ENCODE measurements around the gene NOVA2.
A peak's percentile ranks its signal among the peaks of the same experiment; 100 is the strongest.

The NOVA2 gene

DNA sequence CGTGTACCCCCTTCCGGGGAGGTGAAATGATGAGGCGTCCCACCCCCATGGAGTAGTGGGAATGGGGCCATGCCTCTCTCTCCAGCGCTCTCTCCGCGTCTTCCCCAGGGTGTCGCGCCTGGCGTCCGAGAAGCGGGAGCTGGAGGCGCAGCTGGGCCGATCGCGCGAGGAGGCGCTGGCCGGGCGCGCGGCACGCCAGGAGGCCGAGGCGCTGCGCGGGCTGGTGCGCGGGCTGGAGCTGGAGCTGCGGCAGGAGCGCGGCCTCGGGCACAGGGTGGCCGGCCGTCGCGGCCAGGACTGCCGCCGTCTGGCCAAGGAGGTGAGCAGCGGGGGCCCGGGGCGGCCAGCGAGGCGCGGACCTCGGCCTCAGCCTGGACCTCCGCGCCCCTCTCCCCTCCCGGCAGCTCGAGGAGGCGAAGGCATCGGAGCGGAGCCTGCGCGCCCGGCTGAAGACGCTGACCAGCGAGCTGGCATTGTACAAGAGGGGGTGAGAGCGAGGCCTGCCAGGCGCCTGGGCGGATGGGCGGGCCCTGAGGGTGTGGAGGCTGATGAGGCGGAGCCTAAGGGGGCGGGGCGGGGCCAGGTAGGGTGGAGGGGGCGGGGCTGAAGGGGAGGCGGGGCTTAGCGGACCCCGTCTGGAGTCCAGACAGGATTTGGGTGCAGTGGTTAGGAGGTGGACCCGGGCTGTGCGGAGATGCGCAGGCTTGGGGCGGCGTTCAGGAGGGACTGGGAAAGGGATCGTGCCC lies 41.4 kb upstream of the NOVA2 start:
- DNase-seq: peak in 1 of 2 donors; percentile 40

DNA sequence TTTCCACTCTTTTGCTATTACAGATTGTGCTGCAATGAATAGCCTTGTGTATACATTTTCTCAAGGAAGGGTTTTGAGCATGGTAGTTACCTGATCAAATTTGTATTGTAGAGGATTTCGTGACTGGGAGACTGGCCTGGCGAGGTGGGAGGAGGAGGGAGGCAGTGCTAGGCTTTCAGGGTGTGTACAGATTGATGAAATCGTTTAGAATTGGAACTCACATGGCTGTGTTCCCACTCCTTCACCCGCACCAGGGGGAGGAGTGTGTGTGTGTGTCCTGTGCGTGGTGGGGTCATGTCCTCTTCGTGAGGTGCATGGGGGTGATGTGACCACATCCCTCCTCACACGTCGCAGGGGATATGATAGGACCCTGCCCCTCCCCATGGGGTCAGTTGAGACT lies 40.9 kb upstream of the NOVA2 start:
- Histone ChIP-seq H3K23ac (ENCODE audit: low read length) (no peak overlapping the region), H3K4ac (ENCODE audit: low read depth, low read length) (no peak overlapping the region), H3K27ac (ENCODE audit: low read depth, low read length) (no peak overlapping the region), H3K36me3 (ENCODE audit: control insufficient read depth in 1 of 2, insufficient read depth in 2 of 2, low read length in 2 of 2) (peaks cover 4 to 9% of the 10 kb centered on the region in 2 experiments), H3K27me3 (ENCODE audit: insufficient read depth, low read length) (peaks cover 21% of the 10 kb centered on the region), H2BK12ac (ENCODE audit: low read length) (no peak overlapping the region), H2BK120ac (ENCODE audit: insufficient read depth, low read length, poor library complexity) (no peak overlapping the region), H2AK5ac (ENCODE audit: low read length) (no peak overlapping the region), H4K12ac (ENCODE audit: low read depth, low read length) (no peak overlapping the region), H3K4me3 (ENCODE audit: low read depth, low read length) (no peak overlapping the region), H2BK5ac (ENCODE audit: low read depth, low read length, poor library complexity) (no peak overlapping the region), H3K9me3 (ENCODE audit: insufficient read depth, low read depth, low read length) (peaks cover 5% of the 10 kb centered on the region), H3K79me2 (ENCODE audit: control insufficient read depth, insufficient read depth, low read length, poor library complexity) (peaks cover 2% of the 10 kb centered on the region), H2AFZ (ENCODE audit: insufficient read depth, low read length, poor library complexity) (no peak overlapping the region), H3K4me1 (ENCODE audit: control insufficient read depth in 1 of 2, insufficient read depth in 2 of 2, low read length in 2 of 2) (peaks cover 12 to 19% of the 10 kb centered on the region in 2 experiments), H3K18ac (ENCODE audit: low read length) (no peak overlapping the region), H3K79me1 (ENCODE audit: low read length) (no peaks in the 10 kb centered on the region), H4K91ac (ENCODE audit: low read depth, low read length) (no peak overlapping the region), H3K14ac (ENCODE audit: low read length) (no peak overlapping the region), H4K8ac (ENCODE audit: low read depth, low read length) (no peak overlapping the region), H3K4me2 (ENCODE audit: low read length) (peak overlapping the region; percentile 69), H3K9ac (ENCODE audit: low read length) (no peak overlapping the region)
- no peak for DNase-seq
- WGBS (ENCODE audit: extremely low coverage, insufficient coverage, insufficient read length): no CpG with 5 or more reads among the region's 8 CpGs

More for the DNA sequence above, 41.4 kb upstream of the NOVA2 start:
- Histone ChIP-seq H3K4ac (ENCODE audit: low read depth, low read length) (no peak overlapping the region), H3K79me1 (ENCODE audit: low read length) (no peaks in the 10 kb centered on the region), H3K4me1 (ENCODE audit: control insufficient read depth in 1 of 2, insufficient read depth in 2 of 2, low read length in 2 of 2) (peaks cover 12 to 19% of the 10 kb centered on the region in 2 experiments), H3K27ac (ENCODE audit: low read depth, low read length) (no peak overlapping the region), H3K27me3 (ENCODE audit: insufficient read depth, low read length) (peaks cover 21% of the 10 kb centered on the region), H3K79me2 (ENCODE audit: control insufficient read depth, insufficient read depth, low read length, poor library complexity) (peaks cover 2% of the 10 kb centered on the region), H4K8ac (ENCODE audit: low read depth, low read length) (no peak overlapping the region), H3K14ac (ENCODE audit: low read length) (no peak overlapping the region), H3K9me3 (ENCODE audit: insufficient read depth, low read depth, low read length) (peaks cover 5% of the 10 kb centered on the region), H3K36me3 (ENCODE audit: control insufficient read depth in 1 of 2, insufficient read depth in 2 of 2, low read length in 2 of 2) (peaks cover 4 to 9% of the 10 kb centered on the region in 2 experiments), H2BK5ac (ENCODE audit: low read depth, low read length, poor library complexity) (no peak overlapping the region), H4K91ac (ENCODE audit: low read depth, low read length) (no peak overlapping the region), H3K18ac (ENCODE audit: low read length) (no peak overlapping the region), H4K12ac (ENCODE audit: low read depth, low read length) (no peak overlapping the region), H3K9ac (ENCODE audit: low read length) (no peak overlapping the region), H3K4me2 (ENCODE audit: low read length) (peak overlapping the region; percentile 69), H3K4me3 (ENCODE audit: low read depth, low read length) (peak overlapping the region; percentile 35), H3K23ac (ENCODE audit: low read length) (no peak overlapping the region), H2AFZ (ENCODE audit: insufficient read depth, low read length, poor library complexity) (no peak overlapping the region), H2BK12ac (ENCODE audit: low read length) (no peak overlapping the region), H2BK120ac (ENCODE audit: insufficient read depth, low read length, poor library complexity) (no peak overlapping the region), H2AK5ac (ENCODE audit: low read length) (no peak overlapping the region)
- WGBS (ENCODE audit: extremely low coverage, insufficient coverage, insufficient read length): no CpG with 5 or more reads among the region's 74 CpGs

DNA sequence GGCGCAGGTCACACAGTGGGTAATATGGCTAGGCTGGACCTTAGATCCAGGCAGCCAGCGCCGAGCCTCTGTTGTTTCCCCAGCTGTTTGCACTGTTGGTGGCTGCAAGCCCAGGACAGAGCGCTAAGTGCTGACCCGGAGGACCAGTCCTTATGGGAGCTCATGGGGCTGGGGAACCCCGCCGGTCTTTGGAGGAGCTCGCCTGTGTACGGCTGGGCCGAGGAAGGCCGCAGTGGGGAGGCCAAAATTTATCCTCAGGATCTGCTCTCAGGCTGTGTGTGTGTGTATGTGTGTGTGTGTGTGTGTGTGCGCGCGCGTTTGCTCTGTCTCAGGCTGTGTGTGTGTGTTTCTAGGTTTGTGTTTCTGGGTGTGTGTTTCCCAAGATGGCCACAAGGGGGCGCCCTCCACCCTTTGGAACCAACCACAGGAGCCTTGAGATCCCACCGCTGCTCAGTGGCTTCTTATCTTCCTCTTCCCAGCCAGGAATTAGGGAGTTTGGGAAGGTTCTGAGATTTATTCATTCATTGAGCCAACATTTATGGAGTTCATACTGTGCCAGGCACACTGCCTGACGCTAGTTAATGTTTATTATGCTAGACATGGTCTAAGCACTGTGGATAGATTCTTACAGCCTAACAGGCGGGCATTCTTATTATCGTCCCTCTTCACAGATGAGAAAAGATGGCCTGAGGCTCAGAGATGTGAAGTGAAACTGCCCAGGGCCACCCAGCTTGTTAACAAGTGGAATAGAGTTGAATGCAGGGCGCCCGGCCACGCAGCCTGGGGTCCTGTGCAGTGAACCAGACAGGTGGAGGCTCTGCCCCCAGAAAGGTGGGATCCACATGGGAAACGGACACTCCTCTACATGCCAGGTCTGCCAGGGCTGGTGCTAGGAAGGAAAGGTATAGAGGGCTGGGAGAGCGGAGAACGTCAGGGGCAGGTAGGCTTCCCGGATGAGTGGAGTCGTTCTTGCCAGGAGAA lies 36.2 kb upstream of the NOVA2 start:
- peaks cover 5% of the 10 kb centered on the region for H3K27me3 ChIP-seq (ENCODE audit: insufficient read depth, low read length)
- peak; percentile 24 to 76 for DNase-seq
- no peak overlapping the region for H4K8ac ChIP-seq (ENCODE audit: low read depth, low read length)
- no peak overlapping the region for H3K14ac ChIP-seq (ENCODE audit: low read length)
- no peak overlapping the region for H2BK12ac ChIP-seq (ENCODE audit: low read length)
- H4K91ac ChIP-seq (ENCODE audit: low read depth, low read length): no peak overlapping the region
- no peak overlapping the region for H3K4ac ChIP-seq (ENCODE audit: low read depth, low read length)
- H3K36me3 ChIP-seq (ENCODE audit: control insufficient read depth in 1 of 2, insufficient read depth in 2 of 2, low read length in 2 of 2): peaks cover 4 to 9% of the 10 kb centered on the region in 2 experiments
- no peak overlapping the region for H3K4me3 ChIP-seq (ENCODE audit: low read depth, low read length)
- no peak overlapping the region for H3K9ac ChIP-seq (ENCODE audit: low read length)
- no peak overlapping the region for H4K12ac ChIP-seq (ENCODE audit: low read depth, low read length)
- no peak overlapping the region for H3K23ac ChIP-seq (ENCODE audit: low read length)
- no peak overlapping the region for H2BK5ac ChIP-seq (ENCODE audit: low read depth, low read length, poor library complexity)
- no peak overlapping the region for H3K27ac ChIP-seq (ENCODE audit: low read depth, low read length)
- H3K79me1 ChIP-seq (ENCODE audit: low read length): no peaks in the 10 kb centered on the region
- H3K9me3 ChIP-seq (ENCODE audit: insufficient read depth, low read depth, low read length): peaks cover 2% of the 10 kb centered on the region
- no peak overlapping the region for H3K18ac ChIP-seq (ENCODE audit: low read length)
- H3K4me1 ChIP-seq (ENCODE audit: control insufficient read depth in 1 of 2, insufficient read depth in 2 of 2, low read length in 2 of 2): peaks cover 3% of the 10 kb centered on the region in 2 experiments
- H2BK120ac ChIP-seq (ENCODE audit: insufficient read depth, low read length, poor library complexity): no peak overlapping the region
- H2AFZ ChIP-seq (ENCODE audit: insufficient read depth, low read length, poor library complexity): no peak overlapping the region
- H3K79me2 ChIP-seq (ENCODE audit: control insufficient read depth, insufficient read depth, low read length, poor library complexity): no peaks in the 10 kb centered on the region
- H3K4me2 ChIP-seq (ENCODE audit: low read length): no peak overlapping the region
- WGBS (ENCODE audit: extremely low coverage, insufficient coverage, insufficient read length): no CpG with 5 or more reads among the region's 28 CpGs
- no peak overlapping the region for H2AK5ac ChIP-seq (ENCODE audit: low read length)

GRCh38 chr19:46006411-46006810 lies 32.7 kb upstream of the NOVA2 start:
- Histone ChIP-seq H3K79me1 (ENCODE audit: low read length) (no peaks in the 10 kb centered on the region), H3K4me3 (ENCODE audit: low read depth, low read length) (no peak overlapping the region)
- WGBS (ENCODE audit: extremely low coverage, insufficient coverage, insufficient read length): no CpG with 5 or more reads among the region's 13 CpGs

More at GRCh38 chr19:46006411-46006810, 32.7 kb upstream of the NOVA2 start:
- no peak for DNase-seq
- no peaks in the 10 kb centered on the region for H3K79me2 ChIP-seq (ENCODE audit: control insufficient read depth, insufficient read depth, low read length, poor library complexity)
- no peak overlapping the region for H3K23ac ChIP-seq (ENCODE audit: low read length)
- no peaks in the 10 kb centered on the region for H3K9me3 ChIP-seq (ENCODE audit: insufficient read depth, low read depth, low read length)
- H4K91ac ChIP-seq (ENCODE audit: low read depth, low read length): no peak overlapping the region
- no peak overlapping the region for H2AFZ ChIP-seq (ENCODE audit: insufficient read depth, low read length, poor library complexity)
- no peak overlapping the region for H3K18ac ChIP-seq (ENCODE audit: low read length)
- peaks cover 4 to 9% of the 10 kb centered on the region in 2 experiments for H3K36me3 ChIP-seq (ENCODE audit: control insufficient read depth in 1 of 2, insufficient read depth in 2 of 2, low read length in 2 of 2)
- no peak overlapping the region for H2BK12ac ChIP-seq (ENCODE audit: low read length)
- no peak overlapping the region for H2AK5ac ChIP-seq (ENCODE audit: low read length)
- no peak overlapping the region for H3K27ac ChIP-seq (ENCODE audit: low read depth, low read length)
- H3K4me1 ChIP-seq (ENCODE audit: control insufficient read depth in 1 of 2, insufficient read depth in 2 of 2, low read length in 2 of 2): no peaks in the 10 kb centered on the region
- no peak overlapping the region for H3K4me2 ChIP-seq (ENCODE audit: low read length)
- no peak overlapping the region for H4K12ac ChIP-seq (ENCODE audit: low read depth, low read length)
- H2BK120ac ChIP-seq (ENCODE audit: insufficient read depth, low read length, poor library complexity): no peak overlapping the region
- H3K14ac ChIP-seq (ENCODE audit: low read length): no peak overlapping the region
- H2BK5ac ChIP-seq (ENCODE audit: low read depth, low read length, poor library complexity): no peak overlapping the region
- H3K27me3 ChIP-seq (ENCODE audit: insufficient read depth, low read length): no peaks in the 10 kb centered on the region
- H3K9ac ChIP-seq (ENCODE audit: low read length): no peak overlapping the region
- no peak overlapping the region for H4K8ac ChIP-seq (ENCODE audit: low read depth, low read length)
- H3K4ac ChIP-seq (ENCODE audit: low read depth, low read length): no peak overlapping the region
